HG03196 (cell line): ENCODE results near the gene OCA2.
"Not testable (repeated sequence)": the region's sequence is repeated elsewhere in the genome, so short reads cannot be mapped to it uniquely, and the experiment has no call there.

Experiments used
- ATAC-seq: cut with Tn5 transposase; IDR thresholded peaks from one replicate; pipeline ENCODE4 v1.9.1; 2021; ENCODE audit not compliant: unreplicated experiment

Gene OCA2

GRCh38 chr15:27958911-27959578, 140.1 kb downstream of the OCA2 start:
- ATAC-seq = no peak

GRCh38 chr15:27956285-27956684, 142.8 kb downstream of the OCA2 start:
- ATAC-seq = no peak

- ATAC-seq = no peak
Observed at GRCh38 chr15:27955087-27955486, 144.0 kb downstream of the OCA2 start.

- not testable (repeated sequence) for ATAC-seq
Observed at GRCh38 chr15:27952593-27952992, 146.5 kb downstream of the OCA2 start.

- no peak for ATAC-seq
Observed at GRCh38 chr15:27951191-27951890, 147.8 kb downstream of the OCA2 start.

- ATAC-seq = no peak
Observed at GRCh38 chr15:27949089-27949488, 150.0 kb downstream of the OCA2 start.

GRCh38 chr15:27939246-27939645, 159.9 kb downstream of the OCA2 start:
- ATAC-seq = no peak

- ATAC-seq = no peak
Observed at GRCh38 chr15:27937851-27938250, 161.3 kb downstream of the OCA2 start.

GRCh38 chr15:27936164-27936563, 163.0 kb downstream of the OCA2 start:
- ATAC-seq = no peak

GRCh38 chr15:27935328-27935727, 163.8 kb downstream of the OCA2 start:
- ATAC-seq = no peak

GRCh38 chr15:27934782-27935181, 164.3 kb downstream of the OCA2 start:
- ATAC-seq = no peak

- no peak for ATAC-seq
Observed at GRCh38 chr15:27933562-27933961, 165.6 kb downstream of the OCA2 start.

GRCh38 chr15:27932600-27932999, 166.5 kb downstream of the OCA2 start:
- no peak for ATAC-seq

GRCh38 chr15:27928386-27928785, 170.7 kb downstream of the OCA2 start:
- no peak for ATAC-seq

- no peak for ATAC-seq
Observed at GRCh38 chr15:27912283-27912682, 186.8 kb downstream of the OCA2 start.

- no peak for ATAC-seq
Observed at GRCh38 chr15:27906802-27907201, 192.3 kb downstream of the OCA2 start.

GRCh38 chr15:27903405-27903804, 195.7 kb downstream of the OCA2 start:
- no peak for ATAC-seq

- ATAC-seq = no peak
Observed at GRCh38 chr15:27902680-27903385, 196.3 kb downstream of the OCA2 start.

- ATAC-seq = no peak
Observed at GRCh38 chr15:27899583-27900285, 199.4 kb downstream of the OCA2 start.

- no peak for ATAC-seq
Observed at GRCh38 chr15:27897481-27897880, 201.6 kb downstream of the OCA2 start.

GRCh38 chr15:27894645-27895044, 204.5 kb downstream of the OCA2 start:
- no peak for ATAC-seq
